ENCODE data around the gene TOR1AIP1.

TOR1AIP1 gene

DNA sequence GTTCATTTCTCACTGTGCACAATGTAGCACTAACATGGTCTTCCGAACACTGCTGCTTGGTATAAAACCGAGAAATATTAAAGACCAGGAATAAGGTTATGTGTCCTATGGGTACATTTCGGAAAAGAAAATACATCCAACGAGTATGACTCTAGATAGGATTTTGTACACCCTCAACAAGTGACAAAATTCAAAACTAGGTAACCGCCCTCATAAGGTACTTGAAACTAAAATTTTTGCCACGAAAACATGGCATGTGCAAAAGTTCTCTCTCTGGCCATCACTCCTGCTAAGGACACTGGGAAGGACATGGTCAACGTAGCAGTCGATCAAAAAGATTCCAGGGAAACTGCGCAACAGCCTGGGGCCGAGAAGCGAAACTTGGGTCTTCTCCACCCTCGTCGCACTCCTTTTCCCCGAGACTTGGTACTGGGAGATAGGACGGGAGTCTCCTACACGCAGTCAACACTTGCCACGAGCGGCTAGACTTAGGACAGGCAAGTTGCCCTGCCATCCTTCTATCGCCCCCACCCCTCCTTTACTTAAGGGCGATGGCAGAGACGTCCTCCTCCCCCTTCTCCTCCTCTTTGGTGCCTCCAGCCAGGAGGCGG, 338 bp upstream of the TOR1AIP1 start:
- DNase-seq = no peak

DNA sequence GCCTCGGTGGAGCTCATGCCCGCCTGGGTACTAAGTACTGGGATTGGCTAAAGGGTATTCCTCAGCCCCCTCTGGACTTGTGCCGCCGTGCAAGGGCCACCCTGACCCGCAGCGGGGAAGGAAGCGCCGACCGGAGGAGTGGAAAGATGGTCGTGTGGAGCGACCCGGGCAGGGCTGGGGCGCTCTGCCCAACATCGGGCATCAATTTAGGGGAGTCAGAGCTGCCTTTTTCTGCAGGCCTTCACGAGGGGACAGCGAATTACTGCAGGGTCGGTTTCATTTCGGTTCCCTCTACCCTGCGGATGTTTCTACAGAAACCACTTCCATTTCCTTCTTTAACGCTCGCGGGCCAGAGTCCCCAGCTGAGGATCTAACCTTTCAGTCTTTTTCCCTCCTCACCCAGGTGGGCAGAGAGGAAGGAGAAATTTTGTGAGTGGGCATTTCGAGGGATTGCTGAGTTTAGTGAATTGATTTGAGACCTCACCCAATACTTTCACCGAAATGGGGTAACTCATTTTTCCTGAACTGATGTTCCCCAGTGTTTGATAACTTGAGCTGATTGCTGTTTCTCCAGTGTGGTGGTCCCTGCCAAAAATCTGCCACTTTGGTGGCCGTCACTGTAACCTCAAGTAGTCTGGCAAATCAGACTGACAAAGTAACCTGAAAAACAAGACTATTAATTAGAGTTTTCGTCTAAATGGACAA, 1.1 kb downstream of the TOR1AIP1 start:
- no peak for DNase-seq

DNA sequence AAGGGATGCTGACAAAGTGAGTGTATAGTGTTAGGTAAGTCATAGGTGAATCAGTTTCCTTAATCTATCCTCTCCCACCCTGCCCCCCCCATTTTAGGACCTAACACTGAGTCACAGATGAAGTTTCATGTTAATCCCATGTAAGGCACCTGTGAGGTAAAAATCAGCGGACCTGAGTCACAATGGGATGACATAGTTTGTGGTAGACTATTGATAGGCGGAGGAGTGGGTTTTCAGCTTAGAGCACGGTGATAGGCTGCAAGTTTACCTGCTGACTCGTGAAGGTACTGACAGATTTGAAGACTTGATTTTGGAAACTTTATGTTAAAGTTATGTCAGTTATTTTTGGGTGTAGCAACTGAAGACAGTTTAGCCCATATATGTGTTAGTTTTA, 1.7 kb downstream of the TOR1AIP1 start:
- DNase-seq = no peak

DNA sequence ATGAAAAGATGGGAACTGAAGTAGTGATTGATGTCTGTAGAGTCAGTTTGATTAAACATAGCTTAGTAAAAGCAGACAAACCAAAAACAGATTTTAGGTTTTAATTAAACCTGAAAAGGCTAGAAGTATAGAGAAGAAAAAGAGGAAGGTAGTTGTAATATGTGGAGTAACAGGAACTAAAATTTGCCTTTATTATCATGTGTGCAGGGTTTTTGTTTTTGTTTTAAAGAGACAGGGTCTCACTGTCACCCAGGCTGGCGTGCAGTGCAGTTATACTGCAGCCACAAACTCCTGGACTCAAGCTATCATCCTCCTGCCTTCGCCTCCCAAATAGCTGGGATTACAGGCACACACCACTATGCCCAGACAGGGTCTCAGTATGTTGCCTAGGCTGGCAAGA, 6.0 kb downstream of the TOR1AIP1 start:
- no peak for DNase-seq

DNA sequence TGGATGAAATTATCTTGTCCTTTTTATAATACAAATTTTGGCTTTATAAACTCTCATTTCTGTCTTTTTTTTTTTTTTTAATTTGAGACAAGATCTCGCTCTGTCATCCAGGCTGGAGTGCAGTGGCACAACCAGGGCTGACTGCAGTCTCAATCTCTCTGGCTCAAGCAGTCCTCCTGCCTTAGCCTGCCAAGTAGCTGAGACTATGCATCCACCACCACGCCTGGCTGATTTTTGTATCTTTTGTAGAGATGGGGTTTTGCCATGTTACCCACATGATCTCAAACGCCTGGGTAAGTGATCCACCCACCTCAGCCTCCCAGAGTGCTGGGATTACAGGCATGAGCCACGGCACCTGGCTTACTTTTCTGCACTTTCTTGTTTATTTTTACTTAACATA, 7.5 kb downstream of the TOR1AIP1 start:
- DNase-seq = no peak

DNA sequence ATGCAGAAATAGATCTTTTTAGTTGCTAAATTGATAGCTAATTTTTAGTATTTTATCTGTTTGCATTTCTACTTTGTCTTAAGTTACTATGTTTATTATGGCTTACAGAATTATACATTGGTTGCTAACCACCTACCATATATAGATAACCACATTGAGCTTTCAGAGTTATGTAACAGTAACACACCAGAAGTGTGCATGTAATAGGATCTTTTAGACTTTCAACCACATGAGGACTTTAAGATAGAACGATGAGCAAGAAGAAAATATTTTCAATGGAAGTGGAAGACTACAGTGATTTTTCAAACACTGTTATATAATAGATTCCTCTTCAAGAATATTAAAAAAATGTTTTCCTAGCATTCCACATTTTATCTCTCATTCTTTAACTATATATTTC, 28.8 kb downstream of the TOR1AIP1 start:
- DNase-seq = no peak

DNA sequence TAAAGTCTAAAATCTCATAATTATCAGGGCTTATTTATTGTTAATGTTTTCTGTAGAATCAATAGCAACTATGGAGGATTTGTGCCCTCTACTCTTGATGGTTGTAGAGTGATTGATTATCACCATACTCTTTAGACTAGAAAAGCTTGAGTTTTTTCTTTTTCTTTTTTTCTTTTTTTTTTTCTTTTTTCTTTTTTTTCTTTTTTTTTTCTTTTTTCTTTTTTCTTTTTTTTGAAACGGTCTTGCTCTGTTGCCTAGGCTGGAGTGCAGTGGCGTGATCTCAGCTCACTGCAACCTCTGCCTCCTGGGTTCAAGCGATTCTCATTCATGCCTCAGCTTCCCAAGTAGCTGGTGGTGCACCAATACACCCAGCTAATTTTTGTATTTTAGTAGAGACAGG, 29.7 kb downstream of the TOR1AIP1 start:
- DNase-seq = no peak

DNA sequence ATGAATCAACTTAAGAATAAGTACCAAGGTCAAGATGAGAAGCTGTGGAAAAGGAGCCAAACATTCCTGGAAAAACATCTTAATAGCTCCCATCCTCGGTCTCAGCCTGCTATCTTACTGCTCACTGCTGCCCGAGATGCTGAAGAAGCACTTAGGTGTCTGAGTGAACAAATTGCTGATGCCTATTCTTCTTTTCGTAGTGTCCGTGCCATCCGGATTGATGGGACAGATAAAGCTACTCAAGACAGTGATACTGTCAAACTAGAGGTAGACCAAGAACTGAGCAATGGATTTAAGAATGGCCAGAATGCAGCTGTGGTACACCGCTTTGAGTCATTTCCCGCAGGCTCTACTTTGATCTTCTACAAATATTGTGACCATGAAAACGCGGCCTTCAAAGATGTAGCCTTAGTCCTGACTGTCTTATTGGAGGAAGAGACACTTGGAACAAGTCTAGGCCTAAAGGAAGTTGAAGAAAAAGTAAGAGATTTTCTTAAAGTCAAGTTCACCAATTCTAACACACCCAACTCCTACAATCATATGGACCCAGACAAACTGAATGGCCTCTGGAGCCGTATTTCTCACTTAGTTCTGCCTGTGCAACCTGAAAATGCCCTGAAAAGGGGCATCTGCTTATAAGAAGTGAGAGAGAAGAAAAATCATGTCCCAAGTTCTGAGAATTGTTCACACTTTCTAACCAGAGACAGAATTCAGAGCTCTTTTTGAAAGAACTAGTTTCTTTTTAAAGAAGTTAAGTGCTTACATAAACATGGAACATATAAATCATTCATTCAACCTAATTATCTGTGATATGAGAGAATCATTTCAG, 35.7 kb downstream of the TOR1AIP1 start:
- DNase-seq = no peak

DNA sequence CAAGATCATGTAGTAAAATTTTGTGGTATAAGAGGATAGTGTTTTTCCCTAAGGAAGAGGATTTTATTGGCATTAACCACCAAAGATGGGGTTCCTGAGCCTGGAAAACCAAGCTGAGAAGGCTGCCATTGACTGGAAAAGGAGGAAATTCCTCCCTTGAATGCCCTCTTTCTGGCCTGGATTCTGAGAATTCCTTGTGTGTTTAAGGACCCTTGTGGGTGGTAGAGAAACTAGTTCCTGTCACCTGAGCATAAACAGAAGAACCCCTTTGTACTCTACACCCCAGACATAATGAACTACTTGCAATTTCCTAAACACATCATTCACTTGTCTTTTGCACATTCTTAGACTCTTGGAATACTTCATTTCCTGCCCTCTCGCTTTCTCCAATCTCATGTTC, 39.4 kb downstream of the TOR1AIP1 start:
- no peak for DNase-seq

DNA sequence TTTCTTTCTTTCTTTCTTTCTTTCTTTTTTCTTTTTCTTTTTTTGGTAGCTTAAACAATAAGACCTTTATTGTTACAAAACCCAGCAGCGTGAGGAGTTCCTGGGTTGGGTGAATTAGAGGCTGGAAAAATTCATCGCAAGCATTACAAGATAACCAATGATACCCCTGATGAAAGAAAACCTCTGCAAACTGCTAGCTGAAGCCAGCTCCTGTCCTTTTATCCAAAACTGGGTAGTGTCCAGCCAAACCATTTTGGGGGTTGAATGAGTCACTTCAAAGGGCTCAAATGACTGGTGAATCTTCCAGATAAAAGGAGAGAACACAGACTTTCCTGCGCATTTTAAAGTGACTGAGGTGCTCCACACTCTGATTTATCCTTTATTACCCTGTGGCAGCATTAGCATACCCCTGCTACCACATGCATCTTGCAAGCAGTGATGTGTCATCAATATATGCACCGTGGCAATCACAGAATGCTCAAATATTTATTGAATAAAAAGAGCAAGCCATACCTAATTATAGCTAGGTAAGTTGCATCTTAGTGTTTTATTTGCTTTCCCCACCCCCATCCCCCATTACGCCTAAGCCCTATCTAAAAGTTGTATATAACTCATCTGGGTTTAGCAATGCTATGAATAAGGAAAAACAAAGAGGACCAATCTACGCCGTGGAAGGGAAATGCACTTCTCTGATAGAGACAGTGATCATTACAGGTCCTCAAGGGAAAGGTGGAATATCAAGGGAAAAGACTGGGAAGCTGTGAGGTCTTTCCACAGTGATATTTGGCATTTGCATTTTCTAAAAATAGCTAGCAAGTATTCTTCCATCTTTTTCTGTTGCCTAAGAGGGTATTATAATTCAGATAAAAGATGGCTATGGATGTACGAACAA, 40.1 kb downstream of the TOR1AIP1 start:
- no peak for DNase-seq

DNA sequence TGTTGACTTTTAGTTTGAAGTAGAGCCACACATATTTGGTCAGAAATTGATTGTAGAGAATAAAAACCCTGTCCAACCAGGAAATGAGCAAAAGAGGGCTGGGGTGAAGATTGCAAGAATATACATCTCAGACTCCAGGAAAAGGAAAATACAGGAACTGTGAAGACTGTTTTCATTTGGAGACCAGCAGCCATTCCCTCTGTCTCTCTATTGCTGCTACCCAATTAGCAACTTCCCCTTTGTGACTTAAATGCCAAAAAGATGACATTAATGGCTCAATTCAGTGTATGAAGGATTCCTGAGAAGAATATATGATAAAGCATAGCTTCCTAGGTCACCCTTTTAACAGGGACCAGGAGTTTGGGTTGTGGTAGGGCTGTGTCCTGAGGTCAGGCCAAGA, 40.9 kb downstream of the TOR1AIP1 start:
- DNase-seq = no peak

DNA sequence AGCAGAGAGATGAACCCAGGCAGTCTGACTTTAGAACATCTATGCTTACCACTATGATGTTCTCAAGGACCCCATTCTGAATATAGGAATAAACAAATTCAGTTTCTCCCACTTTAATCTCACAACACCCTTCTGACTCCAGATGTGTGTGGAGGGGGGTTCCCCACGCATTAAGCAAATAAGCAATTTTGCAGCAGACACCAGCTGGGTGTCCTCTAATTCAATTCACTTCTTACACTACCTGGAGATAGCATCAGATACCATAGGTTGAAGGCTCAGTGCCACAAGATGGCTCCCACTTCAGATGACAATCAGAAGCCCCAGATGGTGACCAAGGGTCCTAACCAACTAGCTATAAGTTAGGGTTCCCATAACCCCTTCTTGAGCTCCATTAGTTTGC, 42.2 kb downstream of the TOR1AIP1 start:
- DNase-seq = no peak

DNA sequence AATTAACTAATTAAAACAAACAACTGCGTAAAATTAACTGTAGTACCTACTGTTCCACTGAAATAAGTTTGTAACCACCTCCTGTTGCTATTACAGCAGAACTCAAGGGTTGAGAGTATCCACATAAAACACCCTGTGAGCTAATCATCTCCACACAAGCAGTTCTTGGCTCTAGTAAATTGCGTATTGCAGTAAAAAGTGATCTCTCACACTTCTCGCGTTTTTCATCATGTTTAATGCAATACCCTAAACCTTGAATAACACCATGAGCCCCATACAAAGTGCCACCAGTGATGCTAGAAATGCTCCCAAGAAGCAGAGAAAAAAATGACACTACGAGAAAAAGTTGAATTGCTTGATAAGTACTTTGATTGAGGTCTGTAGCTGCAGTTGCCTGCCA, 43.2 kb downstream of the TOR1AIP1 start:
- no peak for DNase-seq

DNA sequence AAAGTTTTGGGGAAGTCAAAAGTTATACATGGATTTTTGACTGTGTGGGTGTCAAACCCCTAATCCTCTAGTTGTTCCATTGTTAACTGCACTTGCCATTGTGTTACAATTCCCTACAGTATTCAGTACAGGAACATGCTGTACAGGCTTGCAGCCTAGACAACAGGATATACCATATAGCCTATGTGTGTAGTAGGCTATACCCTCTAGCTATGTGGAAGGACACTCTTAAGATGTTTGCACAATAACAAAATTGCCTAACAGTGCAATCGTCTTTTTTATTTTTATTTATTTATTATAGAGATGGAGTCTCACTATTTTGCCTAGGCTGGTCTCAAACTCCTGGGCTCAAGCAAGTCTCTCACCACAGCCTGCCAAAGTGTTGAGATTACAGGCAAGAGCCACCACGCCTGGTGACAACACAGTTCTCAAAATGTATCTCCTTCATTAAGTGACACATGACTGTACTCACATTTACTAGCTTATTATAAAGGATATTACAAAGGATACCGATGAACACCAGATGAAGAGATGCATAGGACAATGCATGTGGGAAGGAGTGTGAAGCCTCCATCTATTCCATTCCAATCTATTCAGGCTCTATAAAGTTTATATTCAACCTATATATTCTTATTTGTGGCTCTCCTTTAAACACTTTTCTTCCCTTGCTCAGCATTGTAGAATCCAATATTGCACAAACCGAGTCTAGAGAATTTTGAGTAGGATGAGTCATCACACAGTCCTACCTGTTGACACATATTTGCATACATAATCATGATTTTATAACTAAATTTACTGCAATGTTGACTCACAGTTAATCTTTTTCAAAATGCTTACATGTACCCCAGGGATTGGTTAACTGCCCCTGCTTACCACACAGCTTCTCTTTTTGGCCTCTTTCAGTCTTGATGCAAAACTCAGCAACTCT, 44.1 kb downstream of the TOR1AIP1 start:
- no peak for DNase-seq

DNA sequence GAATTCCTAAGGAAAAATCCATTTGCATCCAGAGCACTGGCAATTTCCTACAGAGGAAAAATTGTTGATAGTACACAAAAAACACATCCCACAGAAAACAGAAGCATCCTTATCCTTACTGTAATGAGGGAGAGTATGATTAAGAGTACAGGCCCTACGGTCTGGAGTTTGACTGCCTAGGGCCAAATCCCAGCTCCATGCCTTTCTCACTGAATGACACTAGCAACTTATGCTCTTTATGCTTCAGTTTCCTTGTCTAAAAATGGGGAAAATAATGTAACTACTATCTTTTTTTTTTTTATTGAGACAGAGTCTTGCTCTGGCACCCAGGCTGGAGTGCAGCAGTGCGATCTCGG, 44.7 kb downstream of the TOR1AIP1 start:
- DNase-seq = no peak

DNA sequence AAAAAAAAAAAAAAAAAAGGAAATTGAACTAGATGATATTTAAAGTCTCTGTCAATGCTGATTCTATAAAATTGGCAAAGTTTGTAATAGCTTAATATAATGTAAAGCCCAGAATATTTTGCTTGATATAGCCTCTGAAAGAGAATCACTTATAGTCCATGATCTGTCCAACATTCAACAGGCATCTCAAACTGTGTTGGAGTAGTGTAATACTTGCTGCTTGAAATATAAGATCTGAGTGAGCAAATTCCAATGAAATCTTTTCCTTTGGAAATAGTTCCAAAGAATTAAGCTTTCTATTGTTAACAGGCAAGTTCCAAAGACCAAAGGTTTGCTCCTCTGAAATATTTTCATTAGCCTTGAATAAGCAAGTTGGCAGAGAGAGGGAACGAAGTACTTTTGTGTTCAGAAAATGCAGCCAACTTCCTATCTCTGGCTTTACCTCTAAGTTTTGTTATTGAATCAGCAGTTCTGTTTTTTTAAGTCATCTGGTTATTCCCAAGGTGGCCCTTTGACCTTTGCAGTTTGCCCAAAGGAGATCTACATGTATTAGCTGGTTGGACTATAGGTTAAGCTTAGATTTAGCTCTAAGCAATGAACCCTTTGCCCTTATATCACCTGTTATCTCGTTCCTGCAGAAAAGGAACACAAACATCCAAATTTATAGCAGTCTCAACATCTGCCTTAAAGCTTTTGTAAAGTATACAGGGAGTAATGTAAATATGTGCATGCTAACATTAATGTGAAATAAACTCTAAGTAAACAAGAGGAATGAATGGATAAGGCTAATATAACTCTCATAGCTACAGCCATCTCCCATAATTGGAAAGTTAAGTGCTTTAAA, 48.1 kb downstream of the TOR1AIP1 start:
- no peak for DNase-seq

DNA sequence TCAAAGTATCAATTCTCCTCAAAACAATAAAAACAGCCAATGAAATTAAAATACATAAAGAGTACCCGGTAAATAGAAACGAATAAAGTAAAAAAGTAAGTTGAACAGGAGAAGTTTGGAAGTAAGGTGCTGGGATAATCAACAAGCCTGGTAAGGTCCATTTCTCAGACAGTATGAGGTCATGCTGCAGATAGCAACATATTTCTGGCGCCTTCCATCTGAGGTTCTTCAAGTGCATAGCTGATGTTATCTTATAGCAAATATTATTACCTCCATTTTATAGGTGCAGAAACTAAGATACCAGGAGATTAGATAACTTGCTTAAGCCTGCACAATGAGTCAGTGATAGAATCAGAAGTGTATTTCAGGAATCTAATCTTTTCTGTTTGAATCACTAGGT, 48.8 kb downstream of the TOR1AIP1 start:
- no peak for DNase-seq

DNA sequence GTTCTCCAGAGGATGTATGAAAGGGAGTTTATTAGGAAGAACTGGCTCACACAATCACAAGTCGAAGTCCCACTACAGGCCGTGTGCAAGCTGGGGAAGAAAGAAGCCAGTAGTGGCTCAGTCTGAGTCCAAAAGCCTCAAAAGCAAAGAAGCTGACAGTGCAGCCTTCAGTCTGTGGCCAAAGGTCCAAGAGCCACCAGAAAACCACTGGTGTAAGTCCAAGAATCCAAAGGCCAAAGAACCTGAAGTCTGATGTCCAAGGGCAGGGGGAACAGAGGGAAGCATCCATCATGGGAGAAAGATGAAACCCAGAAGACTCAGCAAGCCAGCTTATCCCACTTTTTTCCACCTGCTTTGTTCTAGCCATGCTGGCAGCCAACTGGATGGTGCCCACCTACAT, 51.1 kb downstream of the TOR1AIP1 start:
- DNase-seq = no peak

DNA sequence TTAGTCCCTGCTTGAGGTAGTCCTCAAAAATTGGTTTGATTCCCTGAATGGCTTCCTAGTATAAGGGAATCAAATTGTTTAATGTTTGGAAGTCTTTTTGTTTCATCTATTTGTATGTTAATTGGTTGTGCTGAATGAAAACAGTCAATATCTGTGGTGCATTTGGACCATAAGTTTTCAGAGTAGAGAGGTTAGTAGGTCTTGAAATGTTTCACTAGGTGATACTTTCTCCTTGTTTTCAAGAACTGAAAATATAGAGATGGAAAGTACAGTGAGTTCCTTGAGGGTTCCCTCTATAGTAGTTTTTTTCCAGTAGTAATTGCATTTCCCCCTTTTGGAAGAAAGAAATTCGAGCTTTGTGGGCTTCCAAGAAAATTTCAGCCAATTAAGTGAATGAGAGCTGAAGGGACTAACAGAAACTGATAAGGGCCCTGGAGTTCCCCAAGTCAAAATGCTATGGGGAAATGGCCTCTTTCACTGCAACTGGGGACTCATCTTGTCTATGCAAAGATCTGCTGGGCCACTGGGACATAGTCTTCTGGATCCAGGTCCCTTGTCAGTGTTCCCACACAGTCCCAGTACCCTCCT, 53.9 kb downstream of the TOR1AIP1 start:
- DNase-seq = no peak

DNA sequence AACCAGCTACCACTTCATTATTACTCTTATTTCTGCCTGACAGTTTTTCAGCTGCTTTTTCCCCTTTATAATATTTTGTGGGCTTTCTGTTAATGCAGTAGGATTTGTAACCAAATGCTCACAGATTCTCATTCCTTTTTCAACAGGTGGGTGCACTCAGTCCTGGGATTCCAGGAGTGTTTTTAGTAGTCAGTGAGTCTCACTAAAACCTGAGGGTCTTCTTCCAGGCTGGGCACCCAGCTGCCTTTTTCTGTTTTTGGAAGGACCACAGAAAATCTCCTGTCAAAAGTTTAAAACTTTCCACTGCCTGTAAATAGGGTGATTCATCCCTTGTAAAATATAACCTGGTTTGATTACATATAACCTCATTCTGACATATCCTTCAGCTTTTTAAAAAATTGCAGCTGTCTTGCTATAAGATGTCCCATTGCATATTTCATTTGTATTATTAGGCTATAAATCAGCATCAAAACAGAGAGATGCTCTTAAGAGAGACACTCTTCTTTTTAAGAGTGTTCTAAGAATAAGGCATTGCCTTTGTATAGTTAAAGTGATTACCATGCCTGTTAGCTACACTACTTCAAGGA, 55.7 kb downstream of the TOR1AIP1 start:
- DNase-seq = no peak

All from NCI-H1092 treated with DMSO at 0.1 percent for 48 hours (cell line).